HL-60 (cell line): ENCODE results near the gene PPP6R2.
A peak's percentile ranks its signal among the peaks of the same experiment; 100 is the strongest.

Experiments
- DNase-seq, 2 experiments: peaks; one replicate each; pipeline ENCODE4 v3.0.0-alpha.2; 2010 to 2020; ENCODE audit warnings: low read depth in 1 of 2, low spot score in 1 of 2
- H3K27ac ChIP-seq: fragments of 250-450 bp; sonication (Bioruptor Pico); replicated peaks from 2 replicates; pipeline ENCODE4 v1.5.1; 2020; ENCODE audit warnings: mild to moderate bottlenecking, moderate library complexity
- H3K27me3 ChIP-seq: fragments of 250-450 bp; sonication (Bioruptor Pico); 2 replicates; pipeline ENCODE4 v1.5.1; 2021; ENCODE audit warnings: mild to moderate bottlenecking, moderate library complexity; ENCODE audit not compliant: insufficient read depth, poor library complexity, severe bottlenecking
- H3K4me3 ChIP-seq: replicated peaks from 2 replicates; pipeline ENCODE4 v1.5.1; 2011; ENCODE audit warnings: mild to moderate bottlenecking, control low read depth, low read length; ENCODE audit not compliant: insufficient read depth
- CTCF ChIP-seq: IDR thresholded peaks from one replicate; pipeline ENCODE4 v1.5.1; 2011; ENCODE audit warnings: low read length, control low read depth, inconsistent platforms; ENCODE audit not compliant: insufficient read depth
- GABPA ChIP-seq: IDR thresholded peaks from 2 replicates; pipeline ENCODE4 v1.6.1; 2012; ENCODE audit warnings: low read depth
- POLR2AphosphoS5 ChIP-seq: IDR thresholded peaks from 2 replicates; pipeline ENCODE4 v1.6.1; 2012; ENCODE audit warnings: low read depth
- SPI1 ChIP-seq: IDR thresholded peaks from 2 replicates; pipeline ENCODE4 v1.6.1; 2012; ENCODE audit warnings: low read depth, mild to moderate bottlenecking, borderline replicate concordance

PPP6R2 gene

GRCh38 chr22:50490531-50491308 is 147.6 kb downstream of the PPP6R2 start:
- H3K27ac ChIP-seq = no peak overlapping the region
- TF ChIP-seq SPI1 (peak; percentile 42; the same call in 1 of the 2 replicates), GABPA (no peak), CTCF (no peak), POLR2AphosphoS5 (no peak)

More at GRCh38 chr22:50490531-50491308, 147.6 kb downstream of the PPP6R2 start:
- H3K27me3 ChIP-seq = no peaks in the 10 kb centered on the region
- no peak overlapping the region for H3K4me3 ChIP-seq
- DNase-seq = peak in 1 of 2 experiments; percentile 53
